EH (cell line): ENCODE results near the gene CAV2.
A peak's percentile ranks its signal among the peaks of the same experiment; 100 is the strongest.

ENCODE experiments used
- DNase-seq: peaks from one replicate; pipeline ENCODE4 v3.0.0-alpha.2; 2015; ENCODE audit warnings: low read depth

CAV2 gene

GRCh38 chr7:116546916-116547315 is 47.4 kb downstream of the CAV2 start:
- peak; percentile 88 for DNase-seq

- DNase-seq = peak; percentile 94
Observed at GRCh38 chr7:116547347-116547746, 47.8 kb downstream of the CAV2 start.

GRCh38 chr7:116548506-116548905 is 49.0 kb downstream of the CAV2 start:
- DNase-seq = no peak

- no peak for DNase-seq
Observed at GRCh38 chr7:116549370-116549769, 49.8 kb downstream of the CAV2 start.

- DNase-seq = no peak
Observed at GRCh38 chr7:116551692-116552091, 52.2 kb downstream of the CAV2 start.

GRCh38 chr7:116552602-116553001 is 53.1 kb downstream of the CAV2 start:
- peak; percentile 48 for DNase-seq

- no peak for DNase-seq
Observed at GRCh38 chr7:116553168-116553964, 53.8 kb downstream of the CAV2 start.

- DNase-seq = peak; percentile 51
Observed at GRCh38 chr7:116554436-116554835, 54.9 kb downstream of the CAV2 start.

- no peak for DNase-seq
Observed at GRCh38 chr7:116554911-116555310, 55.4 kb downstream of the CAV2 start.

- DNase-seq = no peak
Observed at GRCh38 chr7:116557066-116557585, 57.6 kb downstream of the CAV2 start.

- no peak for DNase-seq
Observed at GRCh38 chr7:116557901-116558300, 58.4 kb downstream of the CAV2 start.
